Ammon's horn (tissue), 1 donor: ENCODE measurements around the gene PLAAT5.
"Not testable (repeated sequence)": the region's sequence is repeated elsewhere in the genome, so short reads cannot be mapped to it uniquely, and the experiment has no call there.

ENCODE experiments used
- DNase-seq: peaks from one replicate; pipeline ENCODE4 v3.0.0-alpha.2; 2016; ENCODE audit warnings: low spot score

Gene PLAAT5

GRCh38 chr11:63480039-63480438 lies 10.9 kb downstream of the PLAAT5 start:
- DNase-seq: no peak

- DNase-seq: peak; percentile 86
Observed at GRCh38 chr11:63478896-63479295, 12.1 kb downstream of the PLAAT5 start.

GRCh38 chr11:63476618-63477017 lies 14.3 kb downstream of the PLAAT5 start:
- DNase-seq: no peak

- DNase-seq: no peak
Observed at GRCh38 chr11:63472372-63472771, 18.6 kb downstream of the PLAAT5 start.

- no peak for DNase-seq
Observed at GRCh38 chr11:63470311-63470710, 20.7 kb downstream of the PLAAT5 start.

- peak; percentile 38 for DNase-seq
Observed at GRCh38 chr11:63462137-63462536, 28.8 kb downstream of the PLAAT5 start.

- no peak for DNase-seq
Observed at GRCh38 chr11:63459586-63459985, 31.4 kb downstream of the PLAAT5 start.

GRCh38 chr11:63448646-63449045 lies 42.3 kb downstream of the PLAAT5 start:
- DNase-seq: no peak

- DNase-seq: peak; percentile 41
Observed at GRCh38 chr11:63445720-63446119, 45.2 kb downstream of the PLAAT5 start.

- peak; percentile 26 for DNase-seq
Observed at GRCh38 chr11:63445118-63445517, 45.8 kb downstream of the PLAAT5 start.

GRCh38 chr11:63444160-63444559 lies 46.8 kb downstream of the PLAAT5 start:
- no peak for DNase-seq

GRCh38 chr11:63443714-63444113 lies 47.3 kb downstream of the PLAAT5 start:
- no peak for DNase-seq

GRCh38 chr11:63435831-63436230 lies 55.1 kb downstream of the PLAAT5 start:
- not testable (repeated sequence) for DNase-seq

- DNase-seq: not testable (repeated sequence)
Observed at GRCh38 chr11:63435351-63435750, 55.6 kb downstream of the PLAAT5 start.

GRCh38 chr11:63430731-63431130 lies 60.2 kb downstream of the PLAAT5 start:
- not testable (repeated sequence) for DNase-seq

- DNase-seq: no peak
Observed at GRCh38 chr11:63427971-63428508, 62.9 kb downstream of the PLAAT5 start.

- no peak for DNase-seq
Observed at GRCh38 chr11:63417174-63417852, 73.7 kb downstream of the PLAAT5 start.
